22Rv1 (cell line): ENCODE measurements around the gene RGP1.
A peak's percentile ranks its signal among the peaks of the same experiment; 100 is the strongest.

Experiments
- CTCF ChIP-seq: fragments of 450-650 bp; IDR thresholded peaks from 2 replicates; pipeline ENCODE4 v1.5.1; 2017; ENCODE audit warnings: mild to moderate bottlenecking
- ZFX ChIP-seq: fragments of 450-650 bp; IDR thresholded peaks from 2 replicates; pipeline ENCODE4 v1.6.1; 2017; ENCODE audit warnings: antibody characterized with exemption, borderline replicate concordance

GRCh38 chr9:35756275-35757225 is 7.5 kb downstream of the RGP1 start:
- peak; percentile 22 for TF ChIP-seq CTCF
- no peak for TF ChIP-seq ZFX
